Measurements from ENCODE around the gene ATXN1. TPM values are rescaled to one million over a fixed set of nuclear protein-coding genes. Genes with fewer than 3 reads are reported as not detected.

The ATXN1 gene
- total and polyA plus RNA-seq, 2 of the 13 experiments (the other 11 are each of a cell fraction or from before 2014, with no cell fraction given): 20.7 to 39.5 TPM

DNA sequence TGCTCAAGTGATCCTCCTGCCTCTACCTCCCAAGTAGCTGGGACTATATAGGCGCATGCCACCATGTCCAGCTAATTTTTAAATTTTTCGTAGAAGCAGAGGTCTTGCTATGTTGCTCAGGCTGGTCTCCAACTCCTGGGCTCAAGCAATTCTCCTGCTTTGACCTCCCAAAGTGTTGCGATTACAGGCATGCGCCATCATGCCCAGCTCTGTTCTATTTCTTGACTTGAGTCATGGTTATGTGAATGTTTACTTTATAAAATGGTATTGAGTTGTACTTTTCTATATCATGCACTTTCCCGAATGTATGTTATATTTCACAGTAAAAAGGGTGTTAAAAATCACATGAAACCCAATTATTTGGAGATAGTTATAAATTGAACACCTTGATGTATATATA is 17.3 kb upstream of the ATXN1 start (continued):
- TF ChIP-seq MAFF (IDR thresholded peaks at IDR 0.05; ENCODE audit: low read depth, low read length): no peak

DNA sequence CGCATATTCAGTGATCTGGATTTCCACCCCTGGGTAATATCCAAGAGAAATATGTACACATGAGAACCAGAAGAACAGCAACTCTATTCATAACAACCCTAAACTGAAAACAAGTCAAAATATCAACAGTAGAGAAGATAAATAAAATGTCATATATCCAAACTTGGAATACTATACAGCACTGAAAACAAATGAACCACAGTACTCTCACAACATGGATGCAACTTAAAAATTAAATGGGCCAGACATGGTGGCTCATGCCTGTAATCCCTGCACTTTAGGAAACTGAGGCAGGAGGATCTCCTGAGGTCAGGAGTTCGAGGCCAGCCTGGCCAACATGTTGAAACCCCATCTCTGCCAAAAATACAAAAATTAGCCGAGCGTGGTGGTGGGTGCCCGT is 16.5 kb upstream of the ATXN1 start:
- intact Hi-C loops (cut with micrococcal nuclease; ENCODE audit: unreplicated experiment) (no loop called here), in situ Hi-C loops (cut with HindIII; ENCODE audit: extremely low pct_ligation_motif_present, low pct_unique_long_range_greater_than_20kb) (loop anchor here (10.0 kb wide), 1 partner anchor 307 kb away; no protein-coding TSS in a partner anchor)
- no peaks in the 10 kb centered on the region for H3K79me2 ChIP-seq (ENCODE audit: insufficient read depth, low read length)
- H3K36me3 ChIP-seq (replicated peaks in 1 of 2; ENCODE audit: control insufficient read depth in 1 of 2, insufficient read depth in 2 of 2, low read length in 2 of 2): no peaks in the 10 kb centered on the region
- 40% methylated on average over 5 of the region's 5 CpGs for WGBS (ENCODE audit: low lambda C conversion rate)
- no peak for TF ChIP-seq SKI (IDR thresholded peaks at IDR 0.05; ENCODE audit: partially characterized antibody)
- no peak overlapping the region for H2AFZ ChIP-seq (ENCODE audit: low read length)
- CTCF ChIA-PET (ENCODE audit: low intra/inter-chr PET ratio, low total read pairs): no interaction called here
- FAIRE-seq (peak; percentile 26), DNase-seq (ENCODE audit: low spot score) (no peak), ATAC-seq (no peak)
- no peaks in the 10 kb centered on the region for H3K4me1 ChIP-seq (ENCODE audit: insufficient read depth, low read length)
- H3K4me2 ChIP-seq (ENCODE audit: low read depth, low read length): no peak overlapping the region
- no peaks in the 10 kb centered on the region for H4K20me1 ChIP-seq (ENCODE audit: insufficient read depth, low read length)
- POLR2A ChIA-PET: no interaction called here
- H3K27me3 ChIP-seq (ENCODE audit: control insufficient read depth in 1 of 2, insufficient read depth in 2 of 2, low read length in 2 of 2): no peaks in the 10 kb centered on the region
- no peak overlapping the region for H3K9ac ChIP-seq (ENCODE audit: insufficient read depth, low read depth, low read length)
- no TSS peak for BruUV-seq (replicated peaks)
- no peak overlapping the region for H3K27ac ChIP-seq (ENCODE audit: extremely low read length, insufficient read depth, low read length)
- no peaks in the 10 kb centered on the region for H3K9me3 ChIP-seq (ENCODE audit: low read length)
- no peak overlapping the region for H3K4me3 ChIP-seq (replicated peaks in 1 of 3; ENCODE audit: insufficient read depth in 1 of 3, low read depth in 2 of 3, low read length in 3 of 3)

DNA sequence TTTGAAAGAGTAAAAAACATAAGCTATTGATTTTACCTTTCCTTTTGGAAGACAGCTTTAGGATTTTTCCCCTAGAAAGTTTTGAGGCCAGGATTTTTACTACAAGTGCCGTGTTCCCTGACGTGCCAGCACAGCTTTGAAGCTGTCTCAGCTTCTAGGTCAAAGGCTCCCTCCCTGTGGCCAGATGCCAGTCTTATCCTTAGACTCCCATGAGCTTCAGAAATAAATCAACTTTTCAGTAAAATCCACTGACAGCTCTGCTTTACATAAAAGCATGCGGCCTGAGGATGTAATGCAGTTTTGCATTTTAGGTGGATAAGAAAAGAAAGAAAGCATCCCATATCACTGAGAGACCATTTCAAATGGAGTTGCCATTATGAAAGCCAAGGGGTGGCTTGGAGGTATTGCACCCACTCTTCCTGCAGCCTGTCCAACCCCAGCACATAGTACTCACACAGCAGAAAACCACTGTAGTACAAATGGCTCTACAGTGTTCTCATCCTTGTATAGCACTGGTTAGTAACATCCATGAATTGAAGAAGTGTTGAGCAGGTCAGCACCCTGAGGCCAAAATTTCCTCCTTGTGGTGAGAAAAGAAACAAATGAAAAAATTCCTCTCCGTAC is 15.2 kb upstream of the ATXN1 start:
- Histone ChIP-seq H3K4me1 (ENCODE audit: insufficient read depth, low read length) (no peaks in the 10 kb centered on the region), H3K4me3 (replicated peaks in 1 of 3; ENCODE audit: insufficient read depth in 1 of 3, low read depth in 2 of 3, low read length in 3 of 3) (no peak overlapping the region), H3K9me3 (ENCODE audit: low read length) (no peaks in the 10 kb centered on the region), H4K20me1 (ENCODE audit: insufficient read depth, low read length) (no peaks in the 10 kb centered on the region), H3K27ac (ENCODE audit: extremely low read length, insufficient read depth, low read length) (no peak overlapping the region), H3K36me3 (replicated peaks in 1 of 2; ENCODE audit: control insufficient read depth in 1 of 2, insufficient read depth in 2 of 2, low read length in 2 of 2) (no peaks in the 10 kb centered on the region), H3K9ac (ENCODE audit: insufficient read depth, low read depth, low read length) (no peak overlapping the region), H3K27me3 (ENCODE audit: control insufficient read depth in 1 of 2, insufficient read depth in 2 of 2, low read length in 2 of 2) (no peaks in the 10 kb centered on the region), H3K79me2 (ENCODE audit: insufficient read depth, low read length) (no peaks in the 10 kb centered on the region), H3K4me2 (ENCODE audit: low read depth, low read length) (no peak overlapping the region), H2AFZ (ENCODE audit: low read length) (no peak overlapping the region)
- in situ Hi-C loops (cut with HindIII; ENCODE audit: extremely low pct_ligation_motif_present, low pct_unique_long_range_greater_than_20kb): loop anchor here (10.0 kb wide), 1 partner anchor 308 kb away; no protein-coding TSS in a partner anchor
- ATAC-seq (peak; percentile 87), DNase-seq (ENCODE audit: low spot score) (no peak), FAIRE-seq (peak; percentile 23)
- intact Hi-C loops (cut with micrococcal nuclease; ENCODE audit: unreplicated experiment): no loop called here
- no TSS peak for BruUV-seq (replicated peaks)
- ChIA-PET POLR2A (no interaction called here), CTCF (ENCODE audit: low intra/inter-chr PET ratio, low total read pairs) (no interaction called here)
- 55% methylated on average over 4 of the region's 4 CpGs for WGBS (ENCODE audit: low lambda C conversion rate)
- TF ChIP-seq MIER2 (CRISPR knock-in tag; IDR thresholded peaks at IDR 0.05) (no peak), ZNF709 (CRISPR knock-in tag; IDR thresholded peaks at IDR 0.05) (no peak), GFI1 (CRISPR knock-in tag; IDR thresholded peaks at IDR 0.05; ENCODE audit: borderline replicate concordance) (no peak), ZNF451 (CRISPR knock-in tag; IDR thresholded peaks at IDR 0.05) (no peak), ZNF205 (CRISPR knock-in tag; IDR thresholded peaks at IDR 0.05) (no peak), RFX3 (CRISPR knock-in tag; IDR thresholded peaks at IDR 0.05) (no peak)
- TF ChIP-seq, protein P1, sequence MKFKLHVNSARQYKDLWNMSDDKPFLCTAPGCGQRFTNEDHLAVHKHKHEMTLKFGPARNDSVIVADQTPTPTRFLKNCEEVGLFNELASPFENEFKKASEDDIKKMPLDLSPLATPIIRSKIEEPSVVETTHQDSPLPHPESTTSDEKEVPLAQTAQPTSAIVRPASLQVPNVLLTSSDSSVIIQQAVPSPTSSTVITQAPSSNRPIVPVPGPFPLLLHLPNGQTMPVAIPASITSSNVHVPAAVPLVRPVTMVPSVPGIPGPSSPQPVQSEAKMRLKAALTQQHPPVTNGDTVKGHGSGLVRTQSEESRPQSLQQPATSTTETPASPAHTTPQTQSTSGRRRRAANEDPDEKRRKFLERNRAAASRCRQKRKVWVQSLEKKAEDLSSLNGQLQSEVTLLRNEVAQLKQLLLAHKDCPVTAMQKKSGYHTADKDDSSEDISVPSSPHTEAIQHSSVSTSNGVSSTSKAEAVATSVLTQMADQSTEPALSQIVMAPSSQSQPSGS (CRISPR knock-in tag; IDR thresholded peaks at IDR 0.05): no peak
- TF ChIP-seq, protein P2, sequence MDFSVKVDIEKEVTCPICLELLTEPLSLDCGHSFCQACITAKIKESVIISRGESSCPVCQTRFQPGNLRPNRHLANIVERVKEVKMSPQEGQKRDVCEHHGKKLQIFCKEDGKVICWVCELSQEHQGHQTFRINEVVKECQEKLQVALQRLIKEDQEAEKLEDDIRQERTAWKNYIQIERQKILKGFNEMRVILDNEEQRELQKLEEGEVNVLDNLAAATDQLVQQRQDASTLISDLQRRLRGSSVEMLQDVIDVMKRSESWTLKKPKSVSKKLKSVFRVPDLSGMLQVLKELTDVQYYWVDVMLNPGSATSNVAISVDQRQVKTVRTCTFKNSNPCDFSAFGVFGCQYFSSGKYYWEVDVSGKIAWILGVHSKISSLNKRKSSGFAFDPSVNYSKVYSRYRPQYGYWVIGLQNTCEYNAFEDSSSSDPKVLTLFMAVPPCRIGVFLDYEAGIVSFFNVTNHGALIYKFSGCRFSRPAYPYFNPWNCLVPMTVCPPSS (IDR thresholded peaks at IDR 0.05): no peak
